Testis (tissue), 3 donors: ENCODE measurements around the gene MEX3C. TPM values are rescaled to one million over a fixed set of nuclear protein-coding genes. Genes with fewer than 3 reads are reported as not detected.

ENCODE experiments used
- DNase-seq: peaks from one replicate; pipeline ENCODE4 v3.0.0-alpha.2; 2019
- H3K27ac ChIP-seq, 2 donors: fragments of 200-600 bp; sonication (generic); one replicate each; pipeline ENCODE4 v1.5.1; 2019
- H3K27me3 ChIP-seq: fragments of 200-600 bp; sonication (generic); one replicate; pipeline ENCODE4 v1.5.1; 2019
- H3K36me3 ChIP-seq: fragments of 200-600 bp; sonication (generic); one replicate; pipeline ENCODE4 v1.5.1; 2017; ENCODE audit warnings: low read depth; ENCODE audit errors: missing control alignments
- H3K4me1 ChIP-seq: fragments of 200-600 bp; sonication (generic); one replicate; pipeline ENCODE4 v1.5.1; 2019
- H3K4me3 ChIP-seq, 2 donors: fragments of 200-600 bp; sonication (generic); one replicate each; pipeline ENCODE4 v1.5.1; 2017 to 2019
- H3K9me3 ChIP-seq: fragments of 200-600 bp; sonication (generic); one replicate; pipeline ENCODE4 v1.5.1; 2017
- POLR2A ChIP-seq: fragments of 450-650 bp; IDR thresholded peaks from one replicate; pipeline ENCODE4 v1.6.1; 2017; ENCODE audit warnings: antibody characterized with exemption, mild to moderate bottlenecking, moderate library complexity
- WGBS, 2 donors: methylation state at CpG; one replicate each; pipeline ENCODE4 v1.1.5; 2018; 5-methylcytosine and 5-hydroxymethylcytosine counted together
- intact Hi-C: fragments of 100-400 bp; cut with DNase I; formaldehyde crosslinking; loops from one replicate; pipeline ENCODE4 v1.15.1; 2023; ENCODE audit warnings: low total_unique reads
- polyA plus RNA-seq: library from polyadenylated mRNA; stranded (reverse); fragments of 350-450 nt; fragmentation: Illumina TruSeq; extraction: RNeasy Lipid Tissue Mini Kit (QIAGEN cat#74804); gene quantifications from one replicate; pipeline ENCODE4 v1.2.3, GENCODE V29; 2014; ENCODE audit warnings: low read depth, low replicate concordance; ENCODE audit not compliant: insufficient read depth
- total RNA-seq, 2 donors: library from RNA; depleted of rRNA; stranded (reverse); fragments of >200 nt; gene quantifications; one replicate each; pipeline ENCODE4 v1.2.3, GENCODE V29; 2016
- TF ChIP-seq, protein P1 (sequence below), 3 experiments: fragments of 450-650 bp in 2 of 3; fragments of 200-600 bp in 1 of 3; sonication (generic) in 1 of 3; IDR thresholded peaks; one replicate each; pipeline ENCODE4 v1.5.1; 2016 to 2019; ENCODE audit warnings: antibody characterized with exemption in 3 of 3, mild to moderate bottlenecking in 2 of 3, moderate library complexity in 1 of 3

The MEX3C gene
- total and polyA plus RNA-seq, 3 donors from 2014 or later, result 97.2 to 254 (median 161) TPM

DNA sequence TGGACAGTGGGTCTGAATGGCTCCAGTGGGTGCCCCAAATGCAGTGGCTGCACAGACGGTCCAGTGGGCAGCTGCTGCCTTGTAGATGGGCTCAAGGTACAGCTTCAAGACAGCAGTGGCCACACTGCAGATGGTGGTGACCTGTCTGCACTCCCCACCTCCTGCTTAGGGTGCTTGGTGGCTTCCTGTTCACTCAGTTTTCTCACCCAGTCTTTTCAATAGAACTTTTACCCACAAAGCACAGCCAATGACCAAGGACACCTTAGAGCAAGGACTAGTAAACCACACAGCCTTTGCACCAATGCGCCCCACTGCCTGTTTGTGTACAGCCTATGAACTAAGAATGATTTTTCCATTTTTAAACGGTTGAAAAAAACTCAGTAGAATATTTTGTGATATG is 34.9 kb downstream of the MEX3C start:
- Histone ChIP-seq H3K36me3 (no peaks in the 10 kb centered on the region), H3K9me3 (no peaks in the 10 kb centered on the region), H3K27me3 (no peaks in the 10 kb centered on the region), H3K27ac (no peak overlapping the region), H3K4me1 (no peaks in the 10 kb centered on the region), H3K4me3 (no peak overlapping the region)
- no peak for DNase-seq
- intact Hi-C loops, result no loop called here
- 83% methylated on average over 2 to 3 of the region's 3 CpGs for WGBS, 2 donors
- TF ChIP-seq, protein P1, sequence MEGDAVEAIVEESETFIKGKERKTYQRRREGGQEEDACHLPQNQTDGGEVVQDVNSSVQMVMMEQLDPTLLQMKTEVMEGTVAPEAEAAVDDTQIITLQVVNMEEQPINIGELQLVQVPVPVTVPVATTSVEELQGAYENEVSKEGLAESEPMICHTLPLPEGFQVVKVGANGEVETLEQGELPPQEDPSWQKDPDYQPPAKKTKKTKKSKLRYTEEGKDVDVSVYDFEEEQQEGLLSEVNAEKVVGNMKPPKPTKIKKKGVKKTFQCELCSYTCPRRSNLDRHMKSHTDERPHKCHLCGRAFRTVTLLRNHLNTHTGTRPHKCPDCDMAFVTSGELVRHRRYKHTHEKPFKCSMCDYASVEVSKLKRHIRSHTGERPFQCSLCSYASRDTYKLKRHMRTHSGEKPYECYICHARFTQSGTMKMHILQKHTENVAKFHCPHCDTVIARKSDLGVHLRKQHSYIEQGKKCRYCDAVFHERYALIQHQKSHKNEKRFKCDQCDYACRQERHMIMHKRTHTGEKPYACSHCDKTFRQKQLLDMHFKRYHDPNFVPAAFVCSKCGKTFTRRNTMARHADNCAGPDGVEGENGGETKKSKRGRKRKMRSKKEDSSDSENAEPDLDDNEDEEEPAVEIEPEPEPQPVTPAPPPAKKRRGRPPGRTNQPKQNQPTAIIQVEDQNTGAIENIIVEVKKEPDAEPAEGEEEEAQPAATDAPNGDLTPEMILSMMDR (IDR thresholded peaks at IDR 0.05), result no peak
- TF ChIP-seq POLR2A, result no peak

DNA sequence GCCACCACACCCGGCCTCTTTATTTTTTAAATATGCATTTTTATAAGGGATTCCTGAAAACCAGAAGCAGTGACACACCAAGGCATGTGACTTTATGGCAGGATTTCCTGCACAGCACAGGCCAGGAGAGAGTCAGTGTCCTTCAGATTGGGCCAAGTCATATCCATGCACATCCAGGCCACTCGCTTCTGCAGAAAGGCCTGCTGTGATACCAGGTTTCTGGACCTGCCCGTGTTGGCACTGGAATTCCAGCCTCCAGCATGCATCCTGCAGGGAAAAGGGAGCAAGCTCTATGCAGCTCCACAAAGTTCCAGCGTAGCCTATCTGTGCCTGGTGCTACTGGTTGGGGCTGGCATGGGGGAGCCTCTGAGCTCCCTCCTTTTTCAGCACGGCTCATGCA is 36.8 kb downstream of the MEX3C start:
- Histone ChIP-seq H3K4me1 (no peaks in the 10 kb centered on the region), H3K4me3 (no peak overlapping the region), H3K27me3 (no peaks in the 10 kb centered on the region), H3K27ac (no peak overlapping the region), H3K36me3 (no peaks in the 10 kb centered on the region), H3K9me3 (no peaks in the 10 kb centered on the region)
- 95% methylated on average over 4 to 5 of the region's 5 CpGs for WGBS, 2 donors
- no peak for TF ChIP-seq POLR2A
- TF ChIP-seq, protein P1 (IDR thresholded peaks at IDR 0.05), result no peak
- intact Hi-C loops, result no loop called here
- DNase-seq, result no peak

DNA sequence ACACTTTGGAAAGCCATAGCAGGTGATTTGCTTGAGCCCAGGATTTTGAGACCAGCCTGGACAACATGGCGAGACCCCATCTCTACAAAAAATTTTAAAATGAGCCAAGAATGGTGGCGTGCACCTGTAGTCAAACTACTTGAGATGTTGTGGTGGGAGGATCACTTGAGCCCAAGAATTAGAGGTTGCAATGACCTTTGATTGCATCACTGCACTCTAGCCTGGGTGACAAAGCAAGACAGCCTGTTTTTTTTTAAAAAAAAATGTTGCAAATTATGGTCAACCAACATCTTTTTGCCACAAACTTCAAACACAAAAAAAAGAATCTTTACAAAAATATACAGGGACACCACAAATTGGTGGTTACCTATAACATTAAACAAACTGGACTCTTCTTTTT is 40.3 kb downstream of the MEX3C start:
- no peak for TF ChIP-seq POLR2A
- TF ChIP-seq, protein P1 (IDR thresholded peaks at IDR 0.05), result no peak
- H3K4me3 ChIP-seq, result no peak overlapping the region
- no peaks in the 10 kb centered on the region for H3K4me1 ChIP-seq
- H3K27ac ChIP-seq, result no peak overlapping the region
- 96 to 97% methylated on average over 2 of the region's 2 CpGs for WGBS, 2 donors
- H3K36me3 ChIP-seq, result no peaks in the 10 kb centered on the region
- intact Hi-C loops, result no loop called here
- no peaks in the 10 kb centered on the region for H3K9me3 ChIP-seq
- no peaks in the 10 kb centered on the region for H3K27me3 ChIP-seq
- no peak for DNase-seq

DNA sequence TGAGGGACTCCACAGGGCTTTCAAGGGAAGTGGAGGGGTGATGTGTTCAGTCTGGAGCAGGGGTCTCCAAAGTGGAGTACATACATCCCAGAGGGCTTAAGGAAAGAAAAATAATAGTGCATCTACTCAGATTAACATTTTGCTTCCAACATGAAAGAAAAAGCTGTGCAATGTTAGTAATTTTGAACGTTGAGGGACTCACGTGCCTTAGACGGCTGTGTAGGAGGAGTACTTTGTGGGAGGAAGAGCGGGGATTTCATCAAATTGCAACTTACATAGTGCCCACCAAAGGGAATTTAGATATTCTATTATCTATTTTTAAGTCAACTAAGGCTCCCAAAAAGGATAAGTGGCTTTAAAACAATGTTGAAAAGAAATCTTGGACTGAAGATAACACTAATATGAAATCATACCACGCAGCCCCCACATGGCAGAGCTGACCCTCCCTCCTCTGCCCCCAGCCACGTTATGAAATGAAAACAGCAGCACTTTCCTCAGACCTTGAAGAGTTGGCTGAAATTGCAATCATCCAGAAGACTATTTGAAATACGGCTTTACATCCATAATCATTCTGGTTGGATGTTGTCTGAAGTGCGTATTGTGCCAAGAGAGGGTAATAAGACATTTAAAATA is 42.9 kb downstream of the MEX3C start:
- no peaks in the 10 kb centered on the region for H3K4me1 ChIP-seq
- DNase-seq, result no peak
- no peaks in the 10 kb centered on the region for H3K9me3 ChIP-seq
- TF ChIP-seq, protein P1 (IDR thresholded peaks at IDR 0.05), result no peak
- no peak for TF ChIP-seq POLR2A
- H3K36me3 ChIP-seq, result no peaks in the 10 kb centered on the region
- H3K27ac ChIP-seq, result no peak overlapping the region
- no peak overlapping the region for H3K4me3 ChIP-seq
- no peaks in the 10 kb centered on the region for H3K27me3 ChIP-seq
- intact Hi-C loops, result no loop called here
- 35 to 41% methylated on average over 8 of the region's 8 CpGs for WGBS, 2 donors
